HEK293 (cell line): ENCODE results near the gene PPP3CA.

Source experiments
- KLF1 ChIP-seq: fragments of 450-650 bp; formaldehyde crosslinking; IDR thresholded peaks from 2 replicates; pipeline ENCODE4 v1.5.1; 2016; ENCODE audit warnings: missing biosample characterization, missing genetic modification characterization
- REPIN1 ChIP-seq: fragments of 450-650 bp; formaldehyde crosslinking; IDR thresholded peaks from 2 replicates; pipeline ENCODE4 v1.5.1; 2017; ENCODE audit warnings: missing biosample characterization, missing genetic modification characterization, low read depth
- ZBTB8A ChIP-seq: fragments of 450-650 bp; formaldehyde crosslinking; IDR thresholded peaks from 2 replicates; pipeline ENCODE4 v1.5.1; 2016; ENCODE audit warnings: missing biosample characterization, missing genetic modification characterization
- ZNF274 ChIP-seq, 2 experiments: fragments of 200-500 bp in 1 of 2; fragments of 450-650 bp in 1 of 2; sonication (Bioruptor generic) in 1 of 2; formaldehyde crosslinking in 1 of 2; IDR thresholded peaks; 2 replicates each; pipeline versions ENCODE4 v1.5.1 to v1.6.1; 2014 to 2016; ENCODE audit warnings: borderline replicate concordance in 1 of 2, inconsistent platforms in 1 of 2, low read length in 1 of 2, missing biosample characterization in 1 of 2, missing genetic modification characterization in 1 of 2
- ZNF433 ChIP-seq: fragments of 450-650 bp; formaldehyde crosslinking; IDR thresholded peaks from 2 replicates; pipeline ENCODE4 v1.5.1; 2016; ENCODE audit warnings: missing biosample characterization, missing genetic modification characterization, low read depth
- ZNF544 ChIP-seq: fragments of 450-650 bp; formaldehyde crosslinking; IDR thresholded peaks from 2 replicates; pipeline ENCODE4 v1.5.0; 2017; ENCODE audit warnings: missing biosample characterization, missing genetic modification characterization
- ZNF610 ChIP-seq: fragments of 450-650 bp; formaldehyde crosslinking; IDR thresholded peaks from 2 replicates; pipeline ENCODE4 v1.5.1; 2016; ENCODE audit warnings: missing biosample characterization, missing genetic modification characterization, borderline replicate concordance
- ZNF776 ChIP-seq: fragments of 450-650 bp; formaldehyde crosslinking; IDR thresholded peaks from 2 replicates; pipeline ENCODE4 v1.5.0; 2017; ENCODE audit warnings: missing biosample characterization, missing genetic modification characterization, borderline replicate concordance
- TF ChIP-seq, protein P1 (sequence below): fragments of 450-650 bp; formaldehyde crosslinking; IDR thresholded peaks from 2 replicates; pipeline ENCODE4 v1.5.1; 2017; ENCODE audit warnings: missing biosample characterization, missing genetic modification characterization
- TF ChIP-seq, protein P2 (sequence below): fragments of 450-650 bp; formaldehyde crosslinking; IDR thresholded peaks from 2 replicates; pipeline ENCODE4 v1.5.1; 2017; ENCODE audit warnings: missing biosample characterization, mild to moderate bottlenecking, missing genetic modification characterization, moderate library complexity
- TF ChIP-seq, protein P3 (sequence below): fragments of 450-650 bp; formaldehyde crosslinking; IDR thresholded peaks from 2 replicates; pipeline ENCODE4 v1.5.1; 2016; ENCODE audit warnings: missing biosample characterization, missing genetic modification characterization
- TF ChIP-seq, protein P4 (sequence below): fragments of 450-650 bp; formaldehyde crosslinking; IDR thresholded peaks from 2 replicates; pipeline ENCODE4 v1.5.1; 2016; ENCODE audit warnings: missing biosample characterization, missing genetic modification characterization

DNA sequence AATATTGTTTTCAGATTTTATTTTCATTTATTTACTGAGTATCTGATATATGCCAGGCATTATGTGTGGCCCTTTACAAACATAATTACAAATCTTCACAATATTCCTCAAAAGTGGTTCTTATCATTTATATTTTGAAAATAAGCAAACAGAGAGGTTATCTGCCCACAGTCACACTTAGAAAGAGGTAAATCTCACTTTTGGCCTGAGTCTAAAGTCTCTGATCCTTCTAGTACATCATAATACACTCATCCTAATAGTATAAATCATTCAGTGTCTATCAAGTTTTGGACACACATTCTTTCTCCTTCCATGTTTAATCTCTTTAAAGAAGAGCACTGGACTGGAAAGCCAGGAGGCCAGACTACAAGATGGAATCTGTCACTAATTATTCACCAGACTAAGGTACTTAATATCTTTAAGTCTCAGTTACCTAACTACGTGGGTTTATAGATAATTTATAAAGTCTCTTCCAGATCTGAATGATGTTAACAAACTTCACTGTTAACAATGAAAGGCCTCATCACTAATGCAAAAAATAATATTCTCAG is 281.3 kb downstream of the PPP3CA start:
- TF ChIP-seq, protein P1, sequence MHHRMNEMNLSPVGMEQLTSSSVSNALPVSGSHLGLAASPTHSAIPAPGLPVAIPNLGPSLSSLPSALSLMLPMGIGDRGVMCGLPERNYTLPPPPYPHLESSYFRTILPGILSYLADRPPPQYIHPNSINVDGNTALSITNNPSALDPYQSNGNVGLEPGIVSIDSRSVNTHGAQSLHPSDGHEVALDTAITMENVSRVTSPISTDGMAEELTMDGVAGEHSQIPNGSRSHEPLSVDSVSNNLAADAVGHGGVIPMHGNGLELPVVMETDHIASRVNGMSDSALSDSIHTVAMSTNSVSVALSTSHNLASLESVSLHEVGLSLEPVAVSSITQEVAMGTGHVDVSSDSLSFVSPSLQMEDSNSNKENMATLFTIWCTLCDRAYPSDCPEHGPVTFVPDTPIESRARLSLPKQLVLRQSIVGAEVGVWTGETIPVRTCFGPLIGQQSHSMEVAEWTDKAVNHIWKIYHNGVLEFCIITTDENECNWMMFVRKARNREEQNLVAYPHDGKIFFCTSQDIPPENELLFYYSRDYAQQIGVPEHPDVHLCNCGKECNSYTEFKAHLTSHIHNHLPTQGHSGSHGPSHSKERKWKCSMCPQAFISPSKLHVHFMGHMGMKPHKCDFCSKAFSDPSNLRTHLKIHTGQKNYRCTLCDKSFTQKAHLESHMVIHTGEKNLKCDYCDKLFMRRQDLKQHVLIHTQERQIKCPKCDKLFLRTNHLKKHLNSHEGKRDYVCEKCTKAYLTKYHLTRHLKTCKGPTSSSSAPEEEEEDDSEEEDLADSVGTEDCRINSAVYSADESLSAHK: no peak
- TF ChIP-seq, protein P2, sequence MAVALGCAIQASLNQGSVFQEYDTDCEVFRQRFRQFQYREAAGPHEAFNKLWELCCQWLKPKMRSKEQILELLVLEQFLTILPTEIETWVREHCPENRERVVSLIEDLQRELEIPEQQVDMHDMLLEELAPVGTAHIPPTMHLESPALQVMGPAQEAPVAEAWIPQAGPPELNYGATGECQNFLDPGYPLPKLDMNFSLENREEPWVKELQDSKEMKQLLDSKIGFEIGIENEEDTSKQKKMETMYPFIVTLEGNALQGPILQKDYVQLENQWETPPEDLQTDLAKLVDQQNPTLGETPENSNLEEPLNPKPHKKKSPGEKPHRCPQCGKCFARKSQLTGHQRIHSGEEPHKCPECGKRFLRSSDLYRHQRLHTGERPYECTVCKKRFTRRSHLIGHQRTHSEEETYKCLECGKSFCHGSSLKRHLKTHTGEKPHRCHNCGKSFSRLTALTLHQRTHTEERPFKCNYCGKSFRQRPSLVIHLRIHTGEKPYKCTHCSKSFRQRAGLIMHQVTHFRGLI (tag by site-specific recombination): no peak
- TF ChIP-seq, protein P3, sequence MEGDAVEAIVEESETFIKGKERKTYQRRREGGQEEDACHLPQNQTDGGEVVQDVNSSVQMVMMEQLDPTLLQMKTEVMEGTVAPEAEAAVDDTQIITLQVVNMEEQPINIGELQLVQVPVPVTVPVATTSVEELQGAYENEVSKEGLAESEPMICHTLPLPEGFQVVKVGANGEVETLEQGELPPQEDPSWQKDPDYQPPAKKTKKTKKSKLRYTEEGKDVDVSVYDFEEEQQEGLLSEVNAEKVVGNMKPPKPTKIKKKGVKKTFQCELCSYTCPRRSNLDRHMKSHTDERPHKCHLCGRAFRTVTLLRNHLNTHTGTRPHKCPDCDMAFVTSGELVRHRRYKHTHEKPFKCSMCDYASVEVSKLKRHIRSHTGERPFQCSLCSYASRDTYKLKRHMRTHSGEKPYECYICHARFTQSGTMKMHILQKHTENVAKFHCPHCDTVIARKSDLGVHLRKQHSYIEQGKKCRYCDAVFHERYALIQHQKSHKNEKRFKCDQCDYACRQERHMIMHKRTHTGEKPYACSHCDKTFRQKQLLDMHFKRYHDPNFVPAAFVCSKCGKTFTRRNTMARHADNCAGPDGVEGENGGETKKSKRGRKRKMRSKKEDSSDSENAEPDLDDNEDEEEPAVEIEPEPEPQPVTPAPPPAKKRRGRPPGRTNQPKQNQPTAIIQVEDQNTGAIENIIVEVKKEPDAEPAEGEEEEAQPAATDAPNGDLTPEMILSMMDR: no peak
- TF ChIP-seq, protein P4, sequence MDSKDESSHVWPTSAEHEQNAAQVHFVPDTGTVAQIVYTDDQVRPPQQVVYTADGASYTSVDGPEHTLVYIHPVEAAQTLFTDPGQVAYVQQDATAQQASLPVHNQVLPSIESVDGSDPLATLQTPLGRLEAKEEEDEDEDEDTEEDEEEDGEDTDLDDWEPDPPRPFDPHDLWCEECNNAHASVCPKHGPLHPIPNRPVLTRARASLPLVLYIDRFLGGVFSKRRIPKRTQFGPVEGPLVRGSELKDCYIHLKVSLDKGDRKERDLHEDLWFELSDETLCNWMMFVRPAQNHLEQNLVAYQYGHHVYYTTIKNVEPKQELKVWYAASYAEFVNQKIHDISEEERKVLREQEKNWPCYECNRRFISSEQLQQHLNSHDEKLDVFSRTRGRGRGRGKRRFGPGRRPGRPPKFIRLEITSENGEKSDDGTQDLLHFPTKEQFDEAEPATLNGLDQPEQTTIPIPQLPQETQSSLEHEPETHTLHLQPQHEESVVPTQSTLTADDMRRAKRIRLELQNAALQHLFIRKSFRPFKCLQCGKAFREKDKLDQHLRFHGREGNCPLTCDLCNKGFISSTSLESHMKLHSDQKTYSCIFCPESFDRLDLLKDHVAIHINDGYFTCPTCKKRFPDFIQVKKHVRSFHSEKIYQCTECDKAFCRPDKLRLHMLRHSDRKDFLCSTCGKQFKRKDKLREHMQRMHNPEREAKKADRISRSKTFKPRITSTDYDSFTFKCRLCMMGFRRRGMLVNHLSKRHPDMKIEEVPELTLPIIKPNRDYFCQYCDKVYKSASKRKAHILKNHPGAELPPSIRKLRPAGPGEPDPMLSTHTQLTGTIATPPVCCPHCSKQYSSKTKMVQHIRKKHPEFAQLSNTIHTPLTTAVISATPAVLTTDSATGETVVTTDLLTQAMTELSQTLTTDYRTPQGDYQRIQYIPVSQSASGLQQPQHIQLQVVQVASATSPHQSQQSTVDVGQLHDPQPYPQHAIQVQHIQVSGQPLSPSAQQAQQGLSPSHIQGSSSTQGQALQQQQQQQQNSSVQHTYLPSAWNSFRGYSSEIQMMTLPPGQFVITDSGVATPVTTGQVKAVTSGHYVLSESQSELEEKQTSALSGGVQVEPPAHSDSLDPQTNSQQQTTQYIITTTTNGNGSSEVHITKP: no peak
- TF ChIP-seq ZBTB8A (tag by site-specific recombination) (no peak), ZNF610 (no peak), ZNF433 (tag by site-specific recombination) (no peak), ZNF544 (no peak), ZNF776 (tag by site-specific recombination) (no peak), KLF1 (tag by site-specific recombination) (no peak), ZNF274 (IDR thresholded peaks at IDR 0.05; ENCODE audit: low read length) (no peak), ZNF274 (tag by site-specific recombination; IDR thresholded peaks at IDR 0.05; ENCODE audit: borderline replicate concordance) (no peak), REPIN1 (tag by site-specific recombination) (no peak)
